Activated naive CD4-positive, alpha-beta T cell treated with anti-CD3 and anti-CD28 coated beads for 36 hours (primary cell): Measurements from ENCODE around the gene SFMBT2. TPM values are rescaled to one million over a fixed set of nuclear protein-coding genes. Genes with fewer than 3 reads are reported as not detected.

Experiments used
- CTCF ChIA-PET: fragments of 350-600 bp; sonication (Branson Sonifier 250); formaldehyde crosslinking; loops from one replicate; lab custom pipeline; 2021; ENCODE audit warnings: antibody characterized with exemption; lab: Charles Lee
- DNase-seq: peaks from one replicate; pipeline ENCODE4 v3.0.0-alpha.2; 2020
- H3K27ac Mint-ChIP-seq: one replicate; pipeline ENCODE4 v1.8.0; 2021; ENCODE audit warnings: mild to moderate bottlenecking, mixed read lengths
- H3K27me3 Mint-ChIP-seq: one replicate; pipeline ENCODE4 v1.8.0; 2021; ENCODE audit warnings: low read depth, mixed read lengths
- H3K36me3 Mint-ChIP-seq: one replicate; pipeline ENCODE4 v1.8.0; 2021; ENCODE audit warnings: low read depth, mixed read lengths
- H3K4me1 Mint-ChIP-seq: one replicate; pipeline ENCODE4 v1.8.0; 2021; ENCODE audit warnings: low read depth, mixed read lengths
- H3K4me3 Mint-ChIP-seq: one replicate; pipeline ENCODE4 v1.8.0; 2021; ENCODE audit warnings: mild to moderate bottlenecking, moderate library complexity, mixed read lengths
- H3K9me3 Mint-ChIP-seq: one replicate; pipeline ENCODE4 v1.8.0; 2021; ENCODE audit warnings: mixed read lengths
- intact Hi-C: fragments of 100-400 bp; cut with micrococcal nuclease; formaldehyde crosslinking; loops from one replicate; pipeline ENCODE4 v1.15.1; 2023
- total RNA-seq, 2 experiments: library from RNA; stranded (reverse); gene quantifications; one replicate each; pipeline ENCODE4 v1.2.3, GENCODE V29; 2021

Gene SFMBT2
- total RNA-seq, 2 experiments from 2014 or later = 20.0 to 21.5 TPM

- intact Hi-C loops = no loop called here
- Mint-ChIP-seq H3K27me3 (no peaks in the 10 kb centered on the region), H3K4me3 (no peak overlapping the region), H3K36me3 (peaks cover 65% of the 10 kb centered on the region), H3K27ac (no peak overlapping the region), H3K9me3 (peaks cover 16% of the 10 kb centered on the region), H3K4me1 (peaks cover 25% of the 10 kb centered on the region)
- no peak for DNase-seq
- CTCF ChIA-PET = no interaction called here
Observed at GRCh38 chr10:7359356-7359755, 51.5 kb downstream of the SFMBT2 start.

DNA sequence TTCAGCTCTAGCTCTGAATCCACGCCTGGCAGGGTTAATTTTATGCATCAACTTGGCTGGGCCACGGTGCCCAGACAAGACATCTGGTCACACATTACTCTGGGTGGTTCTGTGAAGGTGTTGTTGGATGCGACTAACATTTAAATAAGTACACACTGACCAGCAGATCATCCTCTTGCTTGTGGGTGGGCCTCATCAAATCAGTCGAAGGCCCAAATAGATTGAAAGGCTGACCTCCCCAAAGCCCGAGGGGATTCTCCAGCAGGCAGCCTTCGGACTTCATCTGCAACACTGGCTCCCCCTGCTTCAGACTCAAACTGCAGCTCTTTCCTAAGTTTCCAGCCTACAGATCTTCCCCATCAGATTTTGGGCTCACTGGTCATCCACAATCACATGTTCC, 53.6 kb downstream of the SFMBT2 start:
- Mint-ChIP-seq H3K9me3 (peaks cover 6% of the 10 kb centered on the region), H3K4me1 (peaks cover 24% of the 10 kb centered on the region), H3K27ac (no peak overlapping the region), H3K4me3 (no peak overlapping the region), H3K27me3 (no peaks in the 10 kb centered on the region), H3K36me3 (peaks cover 45% of the 10 kb centered on the region)
- no peak for DNase-seq
- CTCF ChIA-PET = no interaction called here
- intact Hi-C loops = no loop called here

GRCh38 chr10:7354330-7355047, 56.3 kb downstream of the SFMBT2 start:
- H3K27me3 Mint-ChIP-seq = no peaks in the 10 kb centered on the region
- CTCF ChIA-PET = no interaction called here
- H3K27ac Mint-ChIP-seq = no peak overlapping the region
- peaks cover 5% of the 10 kb centered on the region for H3K9me3 Mint-ChIP-seq
- no peak overlapping the region for H3K4me3 Mint-ChIP-seq
- peaks cover 50% of the 10 kb centered on the region for H3K36me3 Mint-ChIP-seq
- no peak for DNase-seq
- intact Hi-C loops = no loop called here
- H3K4me1 Mint-ChIP-seq = peaks cover 25% of the 10 kb centered on the region

GRCh38 chr10:7351894-7352293, 58.9 kb downstream of the SFMBT2 start:
- Mint-ChIP-seq H3K27ac (no peak overlapping the region), H3K36me3 (peaks cover 35% of the 10 kb centered on the region), H3K27me3 (no peaks in the 10 kb centered on the region), H3K9me3 (no peaks in the 10 kb centered on the region), H3K4me1 (peaks cover 21% of the 10 kb centered on the region), H3K4me3 (no peak overlapping the region)
- DNase-seq = no peak
- CTCF ChIA-PET = no interaction called here
- intact Hi-C loops = no loop called here

GRCh38 chr10:7350541-7351195, 60.2 kb downstream of the SFMBT2 start:
- intact Hi-C loops = no loop called here
- Mint-ChIP-seq H3K4me1 (peaks cover 26% of the 10 kb centered on the region), H3K9me3 (no peaks in the 10 kb centered on the region), H3K27me3 (no peaks in the 10 kb centered on the region), H3K36me3 (peaks cover 37% of the 10 kb centered on the region), H3K4me3 (no peak overlapping the region), H3K27ac (no peak overlapping the region)
- DNase-seq = no peak
- CTCF ChIA-PET = no interaction called here

DNA sequence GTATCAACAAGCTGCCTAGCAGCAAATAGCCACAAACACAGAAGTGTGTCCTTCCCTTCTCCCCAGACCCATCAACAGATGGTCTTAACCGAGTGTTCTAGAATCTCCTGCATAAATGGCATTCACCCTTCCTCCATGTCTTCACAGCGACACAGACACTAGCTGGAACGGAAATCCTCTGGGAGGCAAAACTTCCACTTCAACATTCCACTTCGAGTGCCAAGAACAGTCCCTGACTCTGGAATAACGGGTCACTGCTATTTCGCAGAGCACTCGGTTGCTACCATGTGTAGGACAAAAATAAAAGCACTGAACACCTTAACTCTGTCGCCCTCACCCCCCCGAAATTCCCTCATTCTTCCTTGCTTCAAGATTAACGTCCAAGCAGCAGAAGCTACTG, 65.1 kb downstream of the SFMBT2 start:
- Mint-ChIP-seq H3K27ac (no peak overlapping the region), H3K9me3 (peaks cover 10% of the 10 kb centered on the region), H3K36me3 (peaks cover 49% of the 10 kb centered on the region), H3K4me3 (no peak overlapping the region), H3K4me1 (peaks cover 22% of the 10 kb centered on the region), H3K27me3 (no peaks in the 10 kb centered on the region)
- intact Hi-C loops = no loop called here
- CTCF ChIA-PET = no interaction called here
- DNase-seq = no peak

DNA sequence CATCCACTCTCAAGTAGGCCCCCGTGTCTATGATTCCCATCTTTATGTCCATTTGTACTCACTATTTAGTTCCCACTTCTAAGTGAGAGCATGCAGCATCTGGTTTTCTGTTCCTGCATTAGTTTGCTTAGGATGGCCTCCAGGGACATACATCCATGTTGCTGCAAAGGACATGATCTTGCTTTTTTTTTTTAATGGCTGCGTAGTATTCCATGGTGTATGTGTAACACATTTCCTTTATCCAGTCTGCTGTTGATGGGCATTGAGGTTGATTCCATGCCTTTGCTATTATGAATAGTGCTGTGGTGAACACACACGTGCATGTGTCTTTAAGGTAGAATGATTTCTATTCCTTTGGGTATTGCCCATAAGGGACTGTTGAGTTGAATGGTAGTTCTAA, 67.8 kb downstream of the SFMBT2 start:
- intact Hi-C loops = no loop called here

DNA sequence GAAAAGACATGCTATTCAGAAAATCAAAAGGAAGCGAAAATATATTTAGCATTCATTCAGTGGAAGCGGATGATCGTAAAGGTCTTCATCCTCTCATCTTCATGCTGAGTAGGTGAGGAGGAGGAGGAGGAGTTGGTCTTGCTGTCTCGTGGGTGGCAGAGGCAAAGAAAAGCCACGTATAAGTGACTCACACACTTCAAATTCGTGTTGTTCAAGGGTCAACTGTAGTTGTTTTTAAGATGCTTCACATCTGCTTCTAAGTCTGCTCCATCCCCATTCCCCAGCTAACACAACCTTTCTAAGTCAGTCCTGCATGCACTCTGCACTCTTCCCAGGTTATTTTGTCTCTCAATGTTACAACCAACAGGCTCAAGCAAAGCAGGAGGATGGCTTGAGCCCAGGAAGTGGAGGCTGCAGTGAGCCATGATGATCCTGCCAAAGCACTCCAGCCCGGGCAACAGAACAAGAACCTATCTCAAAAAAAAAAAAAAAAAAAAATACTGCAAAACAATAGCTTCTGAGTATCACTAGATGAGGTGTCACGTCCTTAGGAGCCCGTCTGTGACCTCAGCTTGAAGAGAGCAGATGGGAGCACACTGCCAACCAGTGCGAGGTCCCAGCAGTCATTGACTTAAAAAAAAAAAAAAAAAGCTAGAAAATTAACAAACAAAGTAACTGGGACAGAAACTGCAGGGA, 70.5 kb downstream of the SFMBT2 start:
- CTCF ChIA-PET = interaction anchor here (0.8 kb wide), 1 partner anchor 1105 kb away, joined by 3 read pairs; no protein-coding TSS in a partner anchor
- DNase-seq = no peak
- peaks cover 49% of the 10 kb centered on the region for H3K4me1 Mint-ChIP-seq
- no peaks in the 10 kb centered on the region for H3K27me3 Mint-ChIP-seq
- peaks cover 45% of the 10 kb centered on the region for H3K36me3 Mint-ChIP-seq
- H3K4me3 Mint-ChIP-seq = no peak overlapping the region
- intact Hi-C loops = no loop called here
- peaks cover 10% of the 10 kb centered on the region for H3K9me3 Mint-ChIP-seq
- H3K27ac Mint-ChIP-seq = no peak overlapping the region

More for the DNA sequence above, 67.8 kb downstream of the SFMBT2 start:
- no peak for DNase-seq
- H3K36me3 Mint-ChIP-seq = peaks cover 43% of the 10 kb centered on the region
- H3K27me3 Mint-ChIP-seq = no peaks in the 10 kb centered on the region
- H3K4me3 Mint-ChIP-seq = no peak overlapping the region
- peaks cover 36% of the 10 kb centered on the region for H3K4me1 Mint-ChIP-seq
- peaks cover 10% of the 10 kb centered on the region for H3K9me3 Mint-ChIP-seq
- H3K27ac Mint-ChIP-seq = no peak overlapping the region
- CTCF ChIA-PET = no interaction called here

DNA sequence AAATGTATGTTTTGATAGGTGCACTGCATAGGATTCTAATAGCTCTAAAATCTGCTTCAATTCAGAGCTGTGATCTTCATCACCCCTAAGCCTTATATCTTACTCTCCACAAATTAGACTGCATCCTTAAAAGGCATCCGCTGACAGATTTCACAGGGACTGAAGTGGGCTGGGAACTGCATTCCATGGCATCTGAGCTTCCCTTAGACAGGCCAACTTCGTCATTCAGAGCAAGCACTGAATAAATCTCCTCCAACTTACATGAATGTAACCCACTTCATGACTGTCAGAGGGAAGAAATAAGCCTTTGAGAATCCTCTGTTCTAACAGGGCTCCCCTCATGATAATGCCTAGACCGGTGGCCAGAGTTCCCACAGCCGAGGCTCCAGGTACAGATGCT, 71.3 kb downstream of the SFMBT2 start:
- H3K36me3 Mint-ChIP-seq = peaks cover 43% of the 10 kb centered on the region
- H3K27ac Mint-ChIP-seq = no peak overlapping the region
- intact Hi-C loops = no loop called here
- no peak for DNase-seq
- H3K4me3 Mint-ChIP-seq = no peak overlapping the region
- H3K27me3 Mint-ChIP-seq = no peaks in the 10 kb centered on the region
- CTCF ChIA-PET = no interaction called here
- peaks cover 10% of the 10 kb centered on the region for H3K9me3 Mint-ChIP-seq
- peaks cover 53% of the 10 kb centered on the region for H3K4me1 Mint-ChIP-seq

GRCh38 chr10:7338469-7338868, 72.4 kb downstream of the SFMBT2 start:
- Mint-ChIP-seq H3K4me1 (peaks cover 56% of the 10 kb centered on the region), H3K9me3 (peaks cover 6% of the 10 kb centered on the region), H3K27ac (peak overlapping the region; percentile 11), H3K4me3 (no peak overlapping the region), H3K27me3 (no peaks in the 10 kb centered on the region), H3K36me3 (peaks cover 37% of the 10 kb centered on the region)
- CTCF ChIA-PET = no interaction called here
- DNase-seq = no peak
- intact Hi-C loops = no loop called here

GRCh38 chr10:7337431-7338171, 73.2 kb downstream of the SFMBT2 start:
- Mint-ChIP-seq H3K9me3 (peaks cover 1% of the 10 kb centered on the region), H3K27me3 (no peaks in the 10 kb centered on the region), H3K27ac (peak overlapping the region; percentile 68), H3K4me3 (no peak overlapping the region), H3K36me3 (peaks cover 31% of the 10 kb centered on the region), H3K4me1 (peaks cover 54% of the 10 kb centered on the region)
- DNase-seq = peak; percentile 28
- CTCF ChIA-PET = no interaction called here
- intact Hi-C loops = no loop called here

DNA sequence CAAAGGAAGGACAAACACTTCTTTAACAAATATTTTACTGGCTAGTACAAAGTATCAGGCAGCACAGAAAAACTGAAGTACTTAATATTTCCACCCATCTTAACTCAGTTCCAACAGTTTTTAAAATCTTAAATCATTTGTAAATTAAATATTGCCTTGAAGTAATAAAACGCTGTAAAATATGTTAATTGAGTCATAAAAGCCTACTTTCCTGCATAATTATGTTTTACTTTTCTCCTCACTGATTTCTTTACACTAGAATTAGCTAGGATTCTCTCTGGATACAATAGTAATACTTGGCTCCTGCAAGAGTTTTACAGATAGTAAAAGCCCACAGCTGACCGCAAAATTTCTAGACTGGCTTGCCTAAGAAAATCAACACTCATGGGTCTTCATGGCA, 74.9 kb downstream of the SFMBT2 start:
- Mint-ChIP-seq H3K9me3 (no peaks in the 10 kb centered on the region), H3K27ac (no peak overlapping the region), H3K4me3 (no peak overlapping the region), H3K4me1 (peaks cover 56% of the 10 kb centered on the region), H3K27me3 (no peaks in the 10 kb centered on the region), H3K36me3 (peaks cover 33% of the 10 kb centered on the region)
- intact Hi-C loops = no loop called here
- DNase-seq = no peak
- CTCF ChIA-PET = no interaction called here
